ENCODE data around the gene ZCCHC14. TPM values are rescaled to one million over a fixed set of nuclear protein-coding genes. Genes with fewer than 3 reads are reported as not detected.

The ZCCHC14 gene
- total and polyA plus RNA-seq, 2 of the 13 experiments (the other 11 are each of a cell fraction or from before 2014, with no cell fraction given) = 12.4 to 12.5 TPM

DNA sequence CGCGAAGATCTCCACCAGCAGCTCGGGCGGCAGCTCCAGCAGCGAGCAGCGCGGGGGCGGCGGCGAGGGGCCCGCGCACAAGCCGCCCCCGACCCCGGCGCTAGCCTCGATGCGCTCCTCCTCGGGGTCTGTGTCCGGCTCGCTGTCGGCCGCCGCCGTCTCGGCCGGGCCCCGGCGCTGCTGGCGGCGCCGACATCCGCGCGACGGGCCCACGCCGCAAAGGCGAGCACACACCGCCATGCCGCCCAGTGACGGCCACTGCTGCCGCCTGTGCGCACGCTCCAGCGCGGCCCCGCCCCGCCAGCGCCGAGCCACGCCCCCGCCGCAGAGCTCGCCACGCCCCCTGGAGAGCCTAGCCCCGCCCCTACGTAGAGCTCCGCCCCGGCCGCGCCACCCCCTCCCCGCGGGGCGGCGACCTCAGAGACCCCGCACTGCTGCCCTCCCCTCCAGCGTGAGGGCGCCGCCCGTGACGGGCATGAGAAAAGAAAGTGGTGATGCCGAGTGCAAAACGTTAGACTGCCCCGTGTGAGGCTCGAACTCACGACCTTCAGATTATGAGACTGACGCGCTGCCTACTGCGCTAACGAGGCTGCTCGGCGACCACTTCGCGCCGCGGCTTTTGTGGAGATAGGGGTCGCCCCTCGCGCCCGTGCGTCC lies 109.2 kb downstream of the ZCCHC14 start, which contains the start of gene FBXO31 (continued):
- no peak for TF ChIP-seq ZBTB40 (IDR thresholded peaks at IDR 0.05)
- TF ChIP-seq ZBTB40 (CRISPR knock-in tag; IDR thresholded peaks at IDR 0.05) = no peak; the same call in 1 of the 2 replicates
- TF ChIP-seq REXO4 (CRISPR knock-in tag; IDR thresholded peaks at IDR 0.05; ENCODE audit: borderline replicate concordance) = 0 out of 2 replicates have a peak, but pooled peaks have one; percentile 12
- TF ChIP-seq ZNF280D (CRISPR knock-in tag; IDR thresholded peaks at IDR 0.05) = peak; percentile 88; the same call in 1 of the 2 replicates
- peak; percentile 93; the same call in 1 of the 2 replicates for TF ChIP-seq ZSCAN21 (CRISPR knock-in tag; IDR thresholded peaks at IDR 0.05; ENCODE audit: borderline replicate concordance)
- no peak for TF ChIP-seq TRAFD1 (CRISPR knock-in tag; IDR thresholded peaks at IDR 0.05; ENCODE audit: borderline replicate concordance)
- no peak for TF ChIP-seq PCBP2 (optimal IDR thresholded peaks at IDR 0.05; ENCODE audit: low read depth, low read length, poor library complexity, severe bottlenecking)
- TF ChIP-seq CC2D1A (CRISPR knock-in tag; IDR thresholded peaks at IDR 0.05) = no peak
- peak; percentile 77 for TF ChIP-seq ARHGAP35 (CRISPR knock-in tag; IDR thresholded peaks at IDR 0.05; ENCODE audit: borderline replicate concordance)
- TF ChIP-seq SP5 (CRISPR knock-in tag; IDR thresholded peaks at IDR 0.05; ENCODE audit: borderline replicate concordance, low read depth) = peak; percentile 86
- TF ChIP-seq ZNF678 (CRISPR knock-in tag; IDR thresholded peaks at IDR 0.05) = no peak
- no peak for TF ChIP-seq EHMT2 (IDR thresholded peaks at IDR 0.05; ENCODE audit: borderline replicate concordance, low read depth, low read length)
- no peak for TF ChIP-seq ZSCAN22 (CRISPR knock-in tag; IDR thresholded peaks at IDR 0.05)
- TF ChIP-seq ZNF335 (CRISPR knock-in tag; IDR thresholded peaks at IDR 0.05) = peak; percentile 65; the same call in 1 of the 2 replicates
- TF ChIP-seq ZNF547 (CRISPR knock-in tag; IDR thresholded peaks at IDR 0.05) = 0 out of 2 replicates have a peak, but pooled peaks have one; percentile 42

All from HepG2 (cell line).